Activated effector memory CD4-positive, alpha-beta T cell treated with Interleukin-2 at 50 U/mL for 16 hours (primary cell): ENCODE results near the gene PRDM5.

Experiments used
- DNase-seq: peaks from one replicate; pipeline ENCODE4 v3.0.0-alpha.2; 2020

PRDM5 gene

GRCh38 chr4:120815361-120815760 is 107.2 kb downstream of the PRDM5 start:
- DNase-seq: no peak

GRCh38 chr4:120814886-120815285 is 107.6 kb downstream of the PRDM5 start:
- no peak for DNase-seq

DNA sequence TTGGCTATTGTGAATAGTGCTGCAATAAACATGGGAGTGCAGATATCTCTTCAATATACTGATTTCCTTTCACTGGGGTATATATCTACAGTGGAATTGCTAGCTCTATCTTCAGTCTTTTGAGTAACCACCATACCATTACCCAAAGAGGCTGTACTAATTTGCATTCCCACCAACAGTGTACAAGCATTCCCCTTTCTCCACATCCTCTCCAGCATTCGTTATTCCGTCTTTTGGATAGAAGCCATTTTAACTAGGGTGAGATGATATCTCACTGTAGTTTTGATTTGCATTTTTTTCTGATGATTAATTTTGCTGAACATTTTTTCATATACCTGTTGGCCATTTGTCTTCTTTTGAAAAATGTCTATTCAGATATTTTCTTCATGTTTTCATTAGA is 110.3 kb downstream of the PRDM5 start:
- DNase-seq: no peak

GRCh38 chr4:120809518-120809917 is 113.0 kb downstream of the PRDM5 start:
- no peak for DNase-seq

DNA sequence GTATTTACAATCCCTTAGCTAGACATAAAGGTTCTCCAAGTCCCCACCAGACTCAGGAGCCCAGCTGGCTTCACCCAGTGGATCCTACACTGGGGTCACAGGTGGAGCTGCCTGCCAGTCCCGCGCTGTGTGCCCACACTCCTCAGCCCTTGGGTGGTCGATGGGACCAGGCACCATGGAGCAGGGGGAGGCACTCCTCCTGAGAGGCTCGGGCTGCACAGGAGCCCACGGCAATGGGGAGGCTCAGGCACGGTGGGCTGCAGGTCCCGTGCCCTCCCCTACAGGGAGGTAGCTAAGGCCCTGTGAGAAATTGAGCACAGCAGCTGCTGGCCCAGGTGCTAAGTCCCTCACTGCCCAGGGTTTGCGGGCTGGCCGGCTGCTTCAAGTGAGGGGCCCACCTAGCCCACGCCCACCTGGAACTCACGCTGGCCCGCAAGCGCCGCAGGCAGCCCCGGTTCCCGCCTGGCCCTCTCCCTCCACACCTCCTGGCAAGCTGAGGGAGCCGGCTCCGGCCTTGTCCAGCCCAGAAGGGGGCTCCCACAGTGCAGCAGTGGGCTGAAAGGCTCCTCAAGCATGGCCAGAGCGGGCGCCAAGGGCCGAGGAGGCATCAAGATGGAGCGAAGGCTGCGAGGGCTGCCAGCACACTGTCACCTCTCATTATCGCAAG is 113.9 kb downstream of the PRDM5 start:
- no peak for DNase-seq

DNA sequence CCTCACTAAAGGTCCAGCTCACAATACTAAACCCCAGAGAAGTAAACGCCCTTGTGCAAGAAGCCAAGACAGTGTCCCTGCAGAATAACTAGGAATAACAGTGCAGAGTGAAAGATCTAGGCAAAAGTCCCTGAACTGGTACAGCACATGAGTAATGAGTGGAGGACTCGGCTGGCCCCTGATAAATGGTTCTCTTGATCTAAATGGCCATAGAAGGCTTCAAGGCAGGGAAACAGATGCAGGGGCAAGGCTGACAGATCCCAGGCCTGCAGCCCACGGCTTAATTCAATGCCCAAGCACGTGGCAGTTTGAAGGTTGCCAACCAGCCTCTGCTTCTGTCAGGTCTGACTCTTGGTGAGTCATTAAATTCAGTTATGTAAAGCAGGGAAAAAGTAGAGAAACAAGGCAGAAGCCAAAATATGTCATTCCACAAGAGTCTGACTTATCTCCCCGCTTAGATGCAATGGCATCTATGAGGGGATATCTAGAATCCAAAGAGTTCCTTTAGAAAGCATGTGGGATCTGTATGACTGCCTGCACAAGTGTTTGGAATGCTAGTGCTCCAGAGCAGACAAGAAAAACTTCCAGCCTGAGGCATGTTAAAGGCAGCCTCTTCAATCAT is 121.3 kb downstream of the PRDM5 start:
- DNase-seq: no peak

GRCh38 chr4:120798570-120798969 is 124.0 kb downstream of the PRDM5 start:
- DNase-seq: no peak

GRCh38 chr4:120796271-120796670 is 126.3 kb downstream of the PRDM5 start:
- DNase-seq: no peak

- DNase-seq: no peak
Measured at GRCh38 chr4:120785202-120785601, 137.3 kb downstream of the PRDM5 start.

- DNase-seq: no peak
Measured at GRCh38 chr4:120777459-120777858, 145.1 kb downstream of the PRDM5 start.

GRCh38 chr4:120775431-120775830 is 147.1 kb downstream of the PRDM5 start:
- DNase-seq: no peak

- DNase-seq: no peak
Measured at GRCh38 chr4:120773641-120774040, 148.9 kb downstream of the PRDM5 start.

DNA sequence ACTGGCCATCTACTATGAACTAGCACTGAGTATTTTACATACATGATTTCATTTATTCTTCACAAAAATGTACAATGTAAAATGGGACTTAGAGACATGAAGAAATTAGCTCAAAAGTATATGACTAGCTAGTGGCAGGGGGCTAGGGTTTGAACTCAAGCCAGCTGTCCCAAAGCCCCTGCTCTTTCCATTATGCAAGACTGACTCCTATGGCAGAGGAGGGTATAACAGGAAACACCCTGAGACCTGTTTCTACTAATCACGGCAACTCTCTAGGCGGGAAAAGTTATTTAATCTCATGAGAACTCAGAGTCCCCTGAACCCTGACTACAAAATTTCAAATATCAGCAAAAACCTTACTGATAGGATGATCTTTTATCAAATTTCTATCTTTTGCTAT is 150.6 kb downstream of the PRDM5 start:
- DNase-seq: no peak

- DNase-seq: no peak
Measured at GRCh38 chr4:120770897-120771296, 151.6 kb downstream of the PRDM5 start.

GRCh38 chr4:120769227-120769626 is 153.3 kb downstream of the PRDM5 start:
- no peak for DNase-seq

DNA sequence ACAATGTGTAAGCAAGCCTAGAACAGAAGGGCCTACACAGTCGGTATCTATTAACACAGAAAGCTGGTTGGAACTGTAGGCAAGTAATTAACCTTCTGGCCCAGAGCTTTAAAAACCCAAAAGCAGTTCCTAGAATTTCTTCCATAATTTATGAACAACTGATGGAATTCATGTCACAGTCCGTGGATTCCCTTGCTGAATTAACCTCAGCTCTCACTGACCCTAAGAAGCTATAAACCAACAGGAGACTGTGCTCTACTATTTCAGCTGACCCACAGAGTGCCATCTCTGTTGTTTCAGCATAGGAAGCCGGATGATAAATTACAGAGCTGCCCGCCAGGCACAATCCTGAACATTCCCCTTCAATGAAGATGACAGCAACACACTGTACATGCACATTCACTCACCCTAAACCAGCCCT is 157.3 kb downstream of the PRDM5 start:
- no peak for DNase-seq

DNA sequence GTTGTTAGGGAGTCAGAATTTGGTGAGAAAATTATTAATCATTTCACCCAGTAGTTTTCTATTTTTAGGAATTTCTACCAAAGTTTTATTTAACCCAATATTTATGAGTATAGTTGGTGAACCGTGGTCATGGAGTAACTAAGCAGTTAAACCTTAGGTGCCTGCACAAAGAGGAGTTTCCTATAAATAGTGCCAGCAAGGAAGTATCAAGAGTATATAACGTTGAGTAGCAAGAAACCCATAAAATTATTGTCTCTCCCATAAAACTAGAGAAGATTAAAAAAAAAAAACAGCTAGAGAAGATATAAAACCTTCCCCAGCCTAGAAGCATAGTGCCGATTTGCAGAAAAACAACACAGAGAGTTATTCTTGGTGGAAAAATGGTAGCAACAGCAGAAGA is 158.9 kb downstream of the PRDM5 start:
- DNase-seq: no peak

GRCh38 chr4:120761070-120761469 is 161.5 kb downstream of the PRDM5 start:
- DNase-seq: no peak

DNA sequence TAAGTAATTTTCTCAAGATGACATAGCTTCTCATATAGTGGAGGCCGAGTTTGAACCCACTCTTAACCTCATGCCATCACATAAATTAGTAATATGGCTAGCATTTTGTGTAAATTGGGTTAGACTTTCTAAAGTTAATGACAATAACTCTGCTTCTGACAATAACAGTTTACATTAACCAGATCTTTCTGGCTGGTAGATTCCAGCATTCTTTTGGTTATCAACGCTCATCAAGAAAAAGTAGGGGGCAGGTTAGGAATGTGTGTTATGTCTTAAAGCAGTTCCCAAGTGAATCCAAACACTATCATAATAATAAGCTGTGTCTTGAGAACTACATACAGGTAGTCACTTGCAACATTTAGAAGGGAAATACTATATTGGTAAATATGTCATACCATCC is 162.5 kb downstream of the PRDM5 start:
- DNase-seq: no peak

DNA sequence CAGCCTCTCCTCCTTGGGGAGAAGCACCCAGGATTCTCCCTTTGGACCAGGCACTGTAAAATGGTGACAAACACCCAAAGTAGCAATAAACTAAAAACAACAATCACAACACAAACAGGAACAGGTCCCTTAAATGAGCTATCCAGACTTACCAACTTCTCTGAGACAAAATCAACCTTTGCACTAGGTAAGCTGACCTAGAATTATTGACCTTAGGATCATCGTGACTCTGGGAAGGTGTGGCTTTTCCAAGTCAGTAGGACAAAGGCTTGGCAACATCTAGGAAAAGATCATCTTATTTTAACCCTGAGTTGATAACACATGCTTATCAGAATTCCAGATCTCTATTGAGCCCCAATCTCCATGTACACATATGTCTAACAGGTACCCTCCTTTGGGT is 166.7 kb downstream of the PRDM5 start:
- no peak for DNase-seq

DNA sequence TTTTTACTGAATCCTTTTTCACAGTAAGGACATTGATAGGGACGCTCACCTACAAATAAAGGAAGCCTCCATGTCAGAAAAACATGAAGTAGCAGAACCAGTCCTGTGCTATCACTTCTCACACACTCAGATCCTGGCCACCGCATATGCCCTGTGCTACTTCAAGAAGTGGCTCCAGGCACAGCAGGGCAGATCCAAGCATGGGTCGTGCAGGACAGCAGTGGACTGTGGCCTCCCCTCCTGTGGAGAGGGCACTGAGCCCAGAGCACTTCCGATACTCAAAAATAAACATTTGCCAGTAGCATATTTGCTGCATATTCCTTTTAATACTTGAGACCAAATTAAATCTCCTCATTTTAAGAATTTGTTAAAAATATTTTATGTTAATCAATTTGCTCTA is 167.9 kb downstream of the PRDM5 start:
- no peak for DNase-seq

GRCh38 chr4:120753854-120754253 is 168.7 kb downstream of the PRDM5 start:
- DNase-seq: no peak

GRCh38 chr4:120750152-120750525 is 172.4 kb downstream of the PRDM5 start:
- no peak for DNase-seq

DNA sequence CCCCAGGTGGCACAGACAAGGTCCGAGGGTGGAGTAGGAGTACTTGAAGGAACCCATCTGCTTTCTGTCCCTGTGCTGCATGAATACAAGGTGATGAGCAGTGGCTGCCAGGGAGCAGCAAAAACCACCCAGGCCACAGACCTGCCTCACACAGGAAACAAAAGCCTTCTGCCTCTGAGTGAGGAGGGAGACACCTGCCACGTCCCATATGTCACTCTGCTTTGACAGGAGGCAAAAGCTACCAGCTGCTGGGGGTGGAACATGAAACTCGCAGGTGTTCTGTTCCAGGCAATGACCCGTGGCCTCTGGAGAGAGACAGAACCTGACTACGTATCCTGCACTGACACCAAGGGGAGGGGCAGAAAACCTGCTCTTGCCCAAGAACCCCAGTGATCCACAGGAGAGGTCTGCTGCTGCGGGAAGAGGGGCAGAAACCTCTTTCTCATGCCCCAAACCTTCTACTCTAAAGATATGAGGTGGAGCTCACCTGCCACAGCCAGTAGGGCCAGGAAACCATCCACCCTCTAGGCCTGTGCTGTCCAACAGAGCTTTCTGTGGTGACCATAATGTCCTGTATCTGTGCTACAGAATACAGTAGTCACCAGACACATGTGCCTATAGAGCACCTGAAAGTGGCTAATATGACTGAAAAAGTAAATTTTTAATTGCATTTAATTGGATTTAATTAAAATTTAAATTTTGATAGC is 172.9 kb downstream of the PRDM5 start:
- DNase-seq: no peak
